ENCODE results near the gene AIP.
"Not testable (repeated sequence)": the region's sequence is repeated elsewhere in the genome, so short reads cannot be mapped to it uniquely, and the experiment has no call there.

AIP gene

DNA sequence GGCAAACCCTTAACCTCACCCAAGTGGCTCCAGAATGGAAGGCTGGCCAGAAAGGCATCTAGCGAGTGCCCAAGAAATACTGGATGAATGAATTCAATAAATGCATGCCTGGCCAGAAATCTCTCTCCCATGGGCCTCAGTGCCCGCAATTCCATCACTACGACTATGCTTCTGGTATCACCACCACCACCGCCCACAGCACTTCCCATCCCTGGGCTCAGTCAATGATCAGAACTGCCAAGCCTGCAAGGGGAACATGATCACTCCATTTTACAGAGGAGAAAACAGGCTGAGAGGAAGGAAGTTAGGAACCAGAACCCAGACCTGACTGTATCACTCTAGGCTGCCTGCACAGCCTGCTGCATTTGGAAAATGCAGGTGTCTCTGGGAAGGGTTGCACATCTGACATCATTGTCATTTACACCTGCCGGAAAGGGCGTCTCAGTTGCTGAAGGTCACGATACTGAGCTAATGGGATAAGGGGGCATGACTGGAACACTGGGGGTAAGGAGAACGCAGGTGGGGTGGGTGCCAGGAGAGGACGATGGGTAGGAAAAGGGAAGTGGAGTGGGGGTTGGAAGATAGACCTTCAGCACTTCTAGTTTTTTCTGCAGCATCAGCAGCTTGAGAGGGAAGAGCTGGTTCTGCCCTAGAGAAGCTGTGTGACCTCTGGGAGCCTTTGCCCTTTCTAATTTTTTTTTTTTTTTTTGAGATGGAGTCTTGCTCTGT is 33.5 kb upstream of the AIP start:
- DNase-seq = no peak

DNA sequence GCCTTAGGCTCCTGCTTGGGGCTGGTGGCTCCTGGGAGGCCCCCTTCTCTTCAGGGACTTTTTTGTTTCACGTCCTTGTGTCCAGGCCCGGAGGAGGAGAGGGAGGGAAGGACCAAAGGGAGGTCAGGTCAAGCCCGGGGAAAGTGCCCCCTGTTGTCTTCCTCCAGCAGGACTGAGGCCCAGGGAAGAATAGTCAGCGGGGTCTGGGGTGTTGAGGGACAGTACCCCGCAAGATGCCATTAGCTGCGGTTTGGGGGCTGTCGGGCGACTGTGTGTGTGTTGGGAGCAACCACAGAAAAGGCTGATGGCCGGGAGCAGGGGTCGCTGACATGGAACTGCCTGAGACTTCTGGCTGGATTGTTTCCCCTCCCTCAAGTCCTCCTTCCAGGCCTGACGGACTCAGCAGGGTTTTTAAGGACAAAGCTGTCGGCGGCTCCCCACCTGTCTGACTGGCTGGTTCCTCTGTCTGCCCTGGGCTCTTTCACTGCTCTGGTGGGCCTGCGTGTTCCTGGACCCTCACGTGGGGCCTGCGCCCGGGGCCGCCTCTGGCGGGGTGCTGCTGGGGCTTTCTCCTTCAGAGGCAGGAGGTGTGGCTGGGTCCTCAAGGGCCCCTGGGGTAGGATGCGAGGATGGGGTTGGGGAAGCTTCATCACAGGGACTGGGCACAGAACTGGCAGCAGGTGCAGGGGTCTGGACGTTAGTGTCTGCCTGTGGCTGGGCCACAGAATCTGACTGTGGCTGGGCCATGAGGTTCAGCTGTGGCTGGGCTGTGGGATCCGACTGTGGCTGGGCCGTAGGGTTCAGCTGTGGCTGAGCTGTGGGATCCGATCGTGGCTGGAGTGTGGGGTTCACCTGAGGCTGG is 31.8 kb upstream of the AIP start:
- no peak for DNase-seq

DNA sequence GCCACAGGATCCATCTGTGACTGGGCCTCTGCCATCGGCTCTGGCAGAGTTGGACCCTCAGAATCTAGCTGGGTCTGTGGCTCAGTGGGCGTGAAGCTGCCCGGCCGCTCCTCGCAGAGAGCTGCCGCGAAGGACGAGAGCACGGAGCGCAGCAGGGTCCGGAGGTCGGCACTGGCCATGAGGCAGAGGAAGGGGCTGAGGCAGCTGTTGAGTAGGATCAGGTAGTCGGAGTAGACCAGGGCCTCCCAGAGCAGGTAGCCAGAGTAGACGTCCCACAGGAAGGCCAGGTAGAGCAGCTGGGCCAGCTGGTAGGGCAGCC is 31.2 kb upstream of the AIP start:
- DNase-seq = no peak

DNA sequence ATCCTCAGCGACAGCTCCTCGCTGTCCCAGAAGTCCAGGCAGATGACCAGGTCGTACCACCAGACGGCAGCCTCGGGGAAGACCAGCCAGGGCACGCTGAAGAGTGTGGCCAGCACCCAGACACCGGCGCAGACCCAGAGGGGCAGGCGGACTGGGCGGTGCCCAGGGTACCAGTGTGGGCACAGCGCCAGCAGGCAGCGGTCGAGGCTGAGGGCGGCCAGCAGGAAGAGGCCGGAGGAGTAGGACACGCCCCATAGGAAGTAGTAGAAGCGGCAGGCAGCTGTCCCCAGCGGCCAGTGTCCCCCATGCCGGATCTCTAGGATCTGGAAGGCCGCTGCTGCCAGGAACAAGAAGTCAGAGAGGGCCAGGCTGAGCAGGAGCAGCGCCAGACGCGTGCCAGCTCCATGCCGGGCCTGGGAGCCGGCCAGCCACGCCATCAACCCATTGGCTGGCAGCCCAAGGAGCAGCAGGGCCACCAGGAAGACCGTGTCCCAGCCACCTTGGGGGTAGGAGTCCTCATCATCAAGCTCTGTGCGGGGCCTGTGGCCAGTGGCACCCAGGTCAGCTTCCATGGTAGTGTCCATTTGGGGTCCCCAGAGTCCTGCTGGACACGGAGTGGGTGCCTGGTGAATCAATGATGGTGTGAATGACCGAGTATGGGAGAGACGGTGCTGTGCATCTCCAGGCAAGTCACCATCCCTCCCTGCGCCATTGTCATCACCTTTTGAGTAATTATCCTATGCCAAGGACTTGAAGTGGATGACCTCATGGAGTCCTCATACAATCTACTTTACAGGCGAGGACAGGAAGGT is 30.5 kb upstream of the AIP start, which contains the start of gene GPR152:
Gene GPR152, minus strand, starts transcription at position 589 of the 812 bp plus-strand sequence. Its CDS starts 5 bp downstream, at position 584.
- no peak for DNase-seq

DNA sequence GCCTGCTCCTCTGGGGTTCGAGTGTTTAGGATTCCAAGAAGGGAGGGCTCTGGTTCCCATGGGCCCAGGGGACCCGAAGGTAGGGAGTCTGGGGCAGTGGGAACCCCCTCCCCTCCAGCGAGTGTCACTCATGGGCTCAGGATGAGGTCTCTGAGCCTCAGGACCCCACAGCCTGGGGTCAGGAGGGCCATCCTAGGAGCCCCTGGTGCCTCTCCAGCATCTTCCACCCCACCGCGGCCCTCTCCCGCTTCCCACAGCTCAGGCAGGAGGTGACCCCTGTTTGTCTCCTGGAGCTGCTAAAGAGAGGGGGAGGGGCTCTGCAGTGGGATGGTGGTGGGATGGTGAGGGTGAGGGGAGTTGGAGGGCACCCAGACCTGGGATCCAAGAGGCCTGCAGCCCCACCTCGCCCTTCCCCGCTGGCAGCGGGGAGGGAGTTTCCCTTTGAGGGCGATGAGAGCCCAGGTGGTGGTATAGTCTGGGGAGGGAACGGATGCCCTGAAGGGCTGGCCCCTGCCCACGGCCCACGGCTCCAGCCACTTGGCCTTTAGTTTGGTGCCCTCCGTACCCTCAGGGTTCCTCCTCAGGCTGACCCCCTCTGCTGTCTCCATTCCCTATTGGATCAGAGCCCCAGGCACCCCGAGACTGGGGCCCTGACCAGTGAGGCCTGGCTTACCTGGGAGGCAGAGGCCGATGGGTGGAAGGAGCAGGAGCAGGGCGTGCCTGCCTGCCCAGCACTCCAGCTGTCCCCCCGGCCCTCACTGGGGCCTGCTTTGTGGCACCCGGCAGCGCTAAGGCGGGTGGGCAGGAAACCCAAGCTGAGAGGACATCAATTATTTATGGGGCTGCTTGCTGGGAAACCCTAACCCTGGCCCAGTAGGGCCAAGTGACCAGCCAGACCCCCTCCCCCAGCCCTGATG is 28.8 kb upstream of the AIP start:
- no peak for DNase-seq

GRCh38 chr11:67455054-67455453 is 27.8 kb upstream of the AIP start, which contains the start of gene CABP4:
TSS of gene CABP4 (plus strand) at chr11:67455354. CDS start at chr11:67455424, 70 bp downstream.
- DNase-seq = no peak

- no peak for DNase-seq
Observed at GRCh38 chr11:67456068-67456705, 26.6 kb upstream of the AIP start.

GRCh38 chr11:67457453-67457852 is 25.4 kb upstream of the AIP start:
- no peak for DNase-seq

DNA sequence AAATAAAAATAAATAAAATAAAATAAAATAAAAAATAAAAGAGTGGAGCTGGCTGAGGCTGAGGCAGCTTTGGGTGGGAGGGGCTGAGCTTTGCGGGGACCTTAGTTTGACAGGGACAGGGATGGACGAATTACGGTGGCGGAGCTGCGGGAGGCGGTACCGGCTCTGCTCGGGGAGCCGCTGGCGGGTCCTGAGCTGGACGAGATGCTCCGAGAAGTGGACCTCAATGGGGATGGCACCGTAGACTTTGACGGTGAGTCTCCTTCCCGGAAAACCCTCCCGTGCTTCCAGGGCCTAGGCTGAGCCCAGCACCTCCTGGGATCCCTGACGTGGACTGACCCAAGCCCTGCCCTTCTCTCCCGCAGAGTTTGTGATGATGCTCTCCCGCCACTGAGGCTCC is 24.6 kb upstream of the AIP start:
- DNase-seq = no peak

DNA sequence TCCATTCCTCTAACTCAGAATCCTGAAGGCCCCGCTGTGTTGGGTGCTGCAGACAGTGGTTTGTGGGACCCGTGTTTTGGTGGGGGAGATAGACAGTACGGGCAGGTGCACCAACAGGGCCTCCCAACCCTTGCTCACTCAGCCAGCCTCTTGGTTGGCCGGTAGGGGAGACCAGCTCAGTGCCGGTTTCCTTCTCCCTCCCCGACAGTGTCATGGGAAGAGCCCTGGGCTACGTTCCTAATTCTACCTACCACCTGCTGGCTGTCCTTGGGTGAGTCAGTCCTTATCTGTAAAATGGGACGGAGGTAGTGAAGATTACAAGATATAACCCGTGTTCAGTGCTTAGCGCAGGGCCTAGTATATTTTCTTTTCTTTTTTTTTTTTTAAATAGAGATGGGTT is 19.6 kb upstream of the AIP start:
- DNase-seq = no peak

DNA sequence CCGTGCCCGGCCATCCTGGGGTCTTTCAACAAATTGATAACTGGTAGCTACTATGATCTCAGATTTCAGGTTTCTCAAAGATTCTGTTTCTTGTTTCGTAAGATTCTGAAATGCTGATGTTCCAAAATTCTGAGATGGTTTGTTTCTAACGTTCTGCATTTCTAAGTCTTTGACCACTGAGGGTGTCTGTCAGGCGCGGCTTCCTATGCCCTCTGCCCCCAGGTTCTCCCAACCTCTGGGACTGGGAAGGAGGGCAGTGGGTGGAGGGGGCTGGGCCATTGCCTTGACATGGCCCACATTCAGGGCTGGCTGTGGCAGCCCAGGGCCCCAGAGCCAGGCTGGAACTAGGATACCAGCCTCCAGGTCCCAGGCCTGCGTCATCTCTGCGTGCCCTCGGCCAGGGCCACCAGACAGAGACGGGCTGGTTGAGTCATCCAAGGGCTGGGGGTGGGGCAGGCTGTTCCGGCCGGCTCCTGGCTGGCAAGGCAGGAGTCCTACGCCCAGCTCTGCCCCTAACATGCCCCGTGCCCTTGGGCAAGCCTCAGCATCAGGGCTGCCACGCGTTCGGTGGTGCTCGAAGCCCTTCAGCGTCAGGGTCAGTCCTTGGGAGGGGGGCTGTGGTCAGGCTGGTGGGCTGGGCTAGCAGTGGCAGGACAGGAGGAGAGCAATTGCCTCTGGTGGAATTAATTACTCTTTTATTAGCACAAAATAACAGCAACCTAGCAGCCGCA is 19.0 kb upstream of the AIP start:
- no peak for DNase-seq

GRCh38 chr11:67464411-67465188 is 18.2 kb upstream of the AIP start:
- DNase-seq = peak; percentile 82 to 92 (median 87)

- DNase-seq = no peak
Observed at GRCh38 chr11:67465189-67465510, 17.7 kb upstream of the AIP start.

GRCh38 chr11:67465530-67465929 is 17.3 kb upstream of the AIP start:
- DNase-seq = not testable (repeated sequence)

DNA sequence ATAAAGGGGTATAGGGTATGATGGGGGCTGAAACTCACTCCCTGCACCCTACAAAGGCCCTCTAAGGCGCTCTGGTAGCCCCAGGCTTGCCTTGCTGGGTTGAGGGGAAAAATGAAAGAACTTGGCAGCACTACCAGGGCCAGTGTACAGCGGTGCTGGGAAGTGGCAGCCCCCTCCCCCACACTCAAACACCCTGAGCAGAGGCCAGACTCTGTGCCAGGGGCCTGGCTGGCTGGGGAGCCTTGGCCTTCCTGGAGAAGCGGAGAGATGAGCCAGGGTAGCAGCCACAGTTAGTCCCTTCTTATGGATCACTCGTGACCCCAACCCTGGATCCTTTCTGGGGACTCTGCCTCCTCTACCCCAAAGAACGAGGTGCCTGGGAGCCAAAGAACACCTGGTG is 16.5 kb upstream of the AIP start:
- no peak for DNase-seq

DNA sequence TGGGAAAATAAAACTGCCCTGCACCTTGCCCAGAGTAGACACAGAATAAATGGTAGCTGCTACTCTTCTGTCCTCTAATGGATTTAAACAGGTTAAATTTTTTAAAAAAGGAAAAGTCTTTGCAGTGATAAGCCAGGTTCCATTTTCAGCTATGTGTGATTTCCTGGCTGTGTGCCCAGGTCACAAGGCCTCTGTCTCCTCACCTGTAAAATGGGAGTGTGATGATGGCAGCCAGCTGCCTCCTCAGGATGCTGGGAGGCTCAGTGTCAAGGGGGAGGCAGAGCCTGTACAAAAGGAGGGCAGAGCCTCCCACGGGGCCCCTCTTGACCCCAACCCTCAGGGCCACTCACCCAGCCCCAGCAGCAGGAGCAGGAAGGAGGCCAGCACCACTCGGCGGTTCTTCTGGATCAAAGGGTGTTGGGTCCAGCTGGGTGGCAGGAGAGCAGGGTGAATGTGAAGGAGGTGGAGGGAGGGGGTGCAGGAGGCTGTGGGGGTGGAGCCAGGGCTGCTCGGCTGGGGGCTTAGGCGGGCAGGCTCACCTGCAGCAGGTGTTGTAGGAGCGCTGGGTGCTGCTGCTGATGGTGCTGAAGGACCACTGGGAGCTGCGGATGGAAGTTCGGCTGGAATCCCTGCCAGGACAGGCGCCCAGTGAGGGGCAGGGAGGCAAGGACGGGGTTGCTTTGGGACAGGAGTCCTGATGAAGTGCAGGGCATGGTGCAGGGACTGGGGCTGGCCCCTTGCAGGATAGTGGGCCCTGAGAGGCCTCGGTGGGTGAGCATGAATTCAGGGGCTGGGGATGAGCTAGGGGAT is 15.7 kb upstream of the AIP start:
- DNase-seq = no peak

DNA sequence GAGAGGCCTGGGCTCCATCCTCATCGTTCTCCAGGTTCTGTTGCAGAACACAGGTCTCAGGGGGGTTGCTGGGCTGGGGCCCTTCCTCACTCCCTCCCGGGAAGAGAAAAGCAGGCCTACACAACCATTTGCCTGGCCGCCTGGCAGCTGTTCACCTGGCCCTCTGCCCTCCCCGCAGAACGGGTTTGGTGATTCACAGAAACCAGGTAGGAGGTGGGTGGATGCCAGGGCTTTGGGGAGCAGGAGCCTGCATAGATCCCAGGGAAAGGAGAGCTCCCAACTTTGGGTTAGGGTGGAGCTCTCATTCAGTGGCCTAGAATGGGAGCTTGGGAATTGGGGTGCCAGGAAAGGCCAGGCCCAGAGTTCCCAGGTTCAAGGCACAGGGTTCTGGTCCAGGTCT is 14.8 kb upstream of the AIP start:
- DNase-seq = no peak

- no peak for DNase-seq
Observed at GRCh38 chr11:67468456-67468758, 14.4 kb upstream of the AIP start.

- peak; percentile 87 to 91 (median 88) for DNase-seq
Observed at GRCh38 chr11:67468759-67469507, 13.9 kb upstream of the AIP start, which contains the start of gene TMEM134. TSS of gene TMEM134 (minus strand) at chr11:67469251. CDS start at chr11:67469192, 59 bp downstream.

Measured in activated CD4-positive, CD25-positive, alpha-beta regulatory T cell (primary cell).